ENCODE measurements around the gene STK11.
A peak's percentile ranks its signal among the peaks of the same experiment; 100 is the strongest.

STK11 gene

DNA sequence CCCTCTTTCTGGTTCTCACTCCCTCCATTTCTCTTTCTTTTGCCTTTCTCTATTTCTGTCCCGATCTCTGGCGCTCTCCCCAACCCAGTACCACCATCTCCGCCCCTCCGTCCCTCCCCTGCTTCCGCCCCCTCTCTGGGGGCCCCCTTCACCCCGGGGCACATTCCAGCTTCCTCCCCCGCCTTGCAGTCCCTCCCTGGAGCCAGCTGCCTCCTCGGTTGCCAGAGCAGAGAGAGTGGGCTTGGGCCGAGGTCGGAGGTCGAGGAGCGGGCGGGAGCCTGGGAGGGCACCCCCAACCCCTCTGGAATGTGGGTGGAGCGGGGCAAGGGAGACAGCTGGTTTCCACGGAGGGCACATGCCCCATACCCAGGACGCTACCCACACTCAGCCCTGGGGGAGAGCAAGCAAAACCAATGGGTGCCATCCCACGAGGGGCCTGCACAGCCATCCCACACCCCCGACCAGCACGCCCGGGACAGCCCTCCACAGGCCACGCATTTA, 57.1 kb downstream of the STK11 start:
- no peak for DNase-seq

DNA sequence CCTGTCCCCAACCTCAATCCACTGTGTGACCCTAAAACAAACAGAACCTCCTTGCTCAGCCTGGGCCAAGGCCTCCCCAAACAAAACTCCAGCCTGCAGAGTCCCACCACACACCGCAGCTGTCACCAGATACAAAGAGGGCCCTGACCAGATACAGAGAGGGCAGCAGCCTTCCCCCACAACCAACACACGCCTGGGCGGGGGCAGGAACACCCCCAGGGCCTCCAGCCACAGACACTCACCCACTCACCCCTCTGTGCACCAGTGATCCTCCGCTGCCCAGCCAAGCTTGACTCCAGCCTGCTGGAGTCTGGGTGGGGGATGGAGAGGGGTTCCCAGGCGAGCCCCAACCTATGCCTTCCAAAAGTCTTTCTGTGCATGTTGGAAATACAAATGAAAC, 57.6 kb downstream of the STK11 start:
- DNase-seq, result no peak

DNA sequence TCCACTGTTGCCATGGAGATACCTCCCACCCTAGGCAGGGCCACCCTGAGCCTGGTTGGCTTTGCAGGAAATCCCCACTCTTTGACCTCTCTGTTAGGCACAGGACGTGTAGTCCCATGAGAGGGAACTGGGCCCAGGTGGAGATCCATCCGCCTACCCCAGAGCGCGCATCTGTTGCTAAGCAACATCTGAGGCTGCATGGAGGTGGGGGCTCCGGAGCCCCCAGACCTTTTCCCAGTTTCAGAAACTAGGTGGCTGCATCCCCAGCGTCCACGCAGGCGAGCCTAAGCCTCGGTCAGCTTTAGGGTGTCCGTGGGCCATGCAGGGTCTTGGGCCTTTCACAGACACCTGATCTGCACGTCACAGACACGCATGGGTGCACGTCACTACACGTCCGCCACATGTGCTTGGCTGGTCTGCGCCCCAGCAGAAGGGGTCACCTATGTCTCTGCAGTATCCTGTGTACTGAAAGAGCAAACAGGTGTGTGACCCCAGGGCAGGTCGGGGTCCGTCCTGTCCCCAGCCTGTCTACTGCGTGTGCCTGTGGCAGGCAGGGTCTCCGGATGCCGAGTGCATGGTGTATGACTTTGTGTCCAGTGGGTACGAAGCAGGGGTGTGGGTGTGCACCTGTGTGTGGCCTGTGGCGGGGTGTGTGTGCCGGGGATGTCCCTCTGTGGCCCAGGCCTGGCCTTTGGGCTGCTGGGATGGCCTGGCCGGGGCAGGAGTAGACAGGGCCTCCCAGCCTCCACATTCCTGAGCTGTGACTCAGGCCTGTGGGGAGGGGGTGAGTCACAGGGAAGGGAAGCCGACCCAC, 59.4 kb downstream of the STK11 start:
- peak in 1 of 14 donors; percentile 45 for DNase-seq

DNA sequence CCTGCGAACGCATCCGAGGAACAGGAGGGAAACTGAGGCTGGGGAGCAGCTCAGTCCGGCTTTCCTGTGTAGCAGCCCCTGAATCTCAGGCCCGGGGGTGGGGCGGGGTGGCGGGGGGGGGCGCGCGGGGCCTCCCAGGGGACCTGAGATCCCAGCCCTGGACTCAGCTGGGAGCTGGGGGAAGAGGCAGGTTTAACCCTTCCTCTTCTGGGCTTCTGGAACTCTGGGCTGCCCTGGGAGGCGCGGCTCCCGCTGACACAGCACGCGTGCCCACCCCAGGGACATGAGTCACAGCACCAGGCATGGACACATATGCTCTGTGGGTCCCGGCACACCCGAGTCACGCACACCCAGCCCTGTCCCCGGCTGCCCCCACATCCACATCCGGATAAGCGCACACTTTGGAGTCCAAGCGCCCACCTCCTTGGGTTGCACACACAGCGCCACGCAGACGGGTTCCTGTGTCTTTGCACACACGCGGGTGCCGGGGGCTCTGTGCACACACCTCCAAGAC, 60.1 kb downstream of the STK11 start:
- DNase-seq, result peak in 1 of 14 donors; percentile 53

DNA sequence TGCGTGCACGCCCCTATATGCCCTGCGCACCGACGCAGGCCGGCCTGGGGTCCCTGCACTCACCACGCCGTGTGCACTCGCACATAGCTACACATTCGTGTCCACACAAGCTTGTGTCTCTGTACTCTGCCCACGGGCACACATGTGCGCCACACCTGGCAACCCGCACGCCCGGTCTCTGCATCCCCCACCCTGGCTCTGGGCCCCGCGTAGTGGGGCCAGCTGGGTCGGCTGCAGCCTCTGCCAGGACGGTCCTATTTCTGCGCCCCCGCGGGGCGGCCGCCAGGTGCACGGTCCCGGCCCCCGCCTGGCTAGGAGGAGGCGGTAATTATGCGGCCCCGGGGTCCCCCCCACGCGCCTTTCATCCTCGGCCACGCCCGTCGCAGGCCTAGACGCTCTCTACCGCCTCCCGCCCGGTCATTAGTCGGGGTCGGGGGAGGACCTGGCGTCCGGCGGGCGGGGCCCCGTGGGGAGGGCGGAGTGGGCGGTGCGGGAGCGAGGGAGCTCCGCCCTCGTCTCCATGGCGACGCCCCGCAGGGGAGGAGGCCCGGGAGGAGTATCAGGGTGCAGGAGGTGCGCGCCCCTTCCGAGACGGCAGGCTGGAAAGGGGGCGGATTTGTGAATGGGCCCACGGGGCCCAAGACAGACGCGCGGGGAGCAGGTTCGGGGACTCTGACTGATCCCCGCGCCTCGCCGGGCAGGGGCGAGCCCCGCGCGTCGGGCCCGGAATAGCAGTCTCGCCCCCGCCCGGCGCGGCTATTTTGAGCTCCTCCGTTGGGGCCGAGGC, 60.7 kb downstream of the STK11 start:
- peak in 10 of 14 donors; percentile 36 to 82 (median 64) for DNase-seq

DNA sequence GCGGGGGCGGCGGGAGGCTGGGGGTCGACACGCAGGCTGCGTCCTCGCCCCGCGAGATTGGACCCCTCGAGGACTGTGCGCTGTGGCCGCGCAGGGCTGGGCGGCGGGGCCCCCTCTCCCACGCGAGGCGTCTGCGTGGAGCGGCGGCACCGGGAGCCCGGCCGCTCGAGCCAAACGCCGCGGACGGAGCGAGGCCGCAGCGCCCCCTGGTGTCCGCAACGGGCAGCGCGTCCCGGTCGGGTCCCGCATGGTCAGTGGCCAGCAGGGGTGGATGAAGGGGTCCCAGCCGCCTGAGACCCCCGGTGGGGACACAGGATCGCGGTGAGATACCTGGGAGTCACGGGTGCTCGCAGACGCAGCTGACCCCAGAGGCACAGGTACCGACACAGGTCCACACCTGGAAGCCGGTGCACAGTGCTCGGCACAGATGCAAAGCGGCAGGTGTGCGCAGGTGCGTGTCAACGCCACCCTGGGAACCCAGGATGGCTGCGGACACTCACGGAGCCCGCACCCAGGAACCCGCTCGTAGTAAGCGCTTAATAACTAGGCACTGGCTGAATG, 61.4 kb downstream of the STK11 start:
- DNase-seq, result peak; percentile 20 to 84 (median 66)

DNA sequence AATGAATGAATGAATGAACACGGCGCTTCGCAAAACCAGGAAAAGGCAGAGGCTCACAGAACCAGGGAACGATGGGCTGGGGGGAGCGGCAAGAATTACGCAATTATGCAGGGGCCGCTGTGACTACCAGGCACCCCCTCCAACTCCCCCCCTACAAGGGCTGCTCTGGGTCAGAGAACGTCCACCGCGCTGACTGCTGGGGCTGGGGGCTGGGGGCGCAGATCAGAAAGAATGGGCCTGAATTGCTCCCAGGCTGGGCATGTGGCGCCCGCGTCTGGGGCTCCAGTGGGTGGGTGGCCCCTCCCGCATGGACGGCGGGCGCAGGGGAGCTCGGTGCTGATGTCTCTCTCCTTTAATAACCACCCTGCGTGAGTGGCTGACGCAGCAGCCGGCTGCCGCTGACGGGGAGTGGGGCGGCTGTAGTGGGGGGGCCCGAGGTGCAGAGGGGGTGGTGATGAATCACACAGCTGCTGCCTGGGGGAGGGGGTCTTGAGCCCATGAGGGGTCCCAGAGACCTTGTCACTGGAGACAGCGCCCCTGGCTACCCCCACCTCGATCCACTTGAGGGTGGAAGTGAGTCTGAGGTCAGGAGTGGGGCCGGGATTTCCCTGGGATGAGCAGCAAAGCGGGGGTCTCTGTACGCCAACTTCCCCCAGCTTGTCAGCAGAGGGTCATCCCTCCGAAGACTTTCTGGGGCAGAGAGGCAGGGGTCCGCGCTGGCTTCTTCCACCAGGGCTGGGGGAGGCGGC, 62.1 kb downstream of the STK11 start:
- peak in 1 of 14 donors; percentile 60 for DNase-seq

DNA sequence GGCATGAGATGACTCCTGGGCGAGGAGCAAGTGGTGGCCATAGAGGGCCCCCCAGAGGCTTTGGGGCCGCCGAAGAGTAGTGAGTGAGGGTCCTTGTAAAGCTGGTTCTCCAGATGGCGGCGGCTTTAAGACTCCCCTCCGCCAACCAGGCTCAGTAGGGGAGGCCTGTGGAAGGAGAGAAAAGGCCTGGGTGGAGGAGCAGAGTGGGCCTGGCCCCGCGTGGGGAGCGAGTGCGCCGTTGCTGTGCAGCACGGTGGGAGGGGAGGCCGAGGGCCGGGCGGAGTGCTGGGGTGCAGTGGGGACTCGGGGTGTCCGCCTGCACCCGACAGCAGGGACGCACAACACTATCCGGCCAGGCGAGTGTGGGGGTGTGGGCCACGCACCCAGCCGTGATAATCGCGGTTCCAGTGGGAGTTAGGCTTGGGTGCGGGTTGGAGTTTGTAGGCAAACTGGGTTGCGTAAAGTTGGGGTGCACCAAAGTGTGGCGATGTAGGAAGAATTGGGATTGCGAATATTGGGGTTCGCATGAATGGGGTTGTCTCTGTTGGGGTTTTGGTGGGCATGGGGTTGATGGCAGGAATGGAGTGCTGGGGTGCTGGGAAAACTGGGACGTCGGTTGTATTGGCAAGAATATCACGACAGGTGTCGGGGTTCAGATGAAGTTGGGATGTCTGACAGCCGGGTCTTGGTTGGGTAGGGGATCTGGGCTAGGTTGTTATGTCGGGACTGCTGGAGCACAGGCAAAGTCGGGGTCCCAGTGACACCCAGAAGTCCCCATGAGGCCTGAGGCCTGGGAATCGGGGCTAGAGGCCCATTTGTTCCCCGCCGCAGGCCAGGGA, 62.9 kb downstream of the STK11 start:
- DNase-seq, result peak in 2 of 14 donors; percentile 46 to 66

DNA sequence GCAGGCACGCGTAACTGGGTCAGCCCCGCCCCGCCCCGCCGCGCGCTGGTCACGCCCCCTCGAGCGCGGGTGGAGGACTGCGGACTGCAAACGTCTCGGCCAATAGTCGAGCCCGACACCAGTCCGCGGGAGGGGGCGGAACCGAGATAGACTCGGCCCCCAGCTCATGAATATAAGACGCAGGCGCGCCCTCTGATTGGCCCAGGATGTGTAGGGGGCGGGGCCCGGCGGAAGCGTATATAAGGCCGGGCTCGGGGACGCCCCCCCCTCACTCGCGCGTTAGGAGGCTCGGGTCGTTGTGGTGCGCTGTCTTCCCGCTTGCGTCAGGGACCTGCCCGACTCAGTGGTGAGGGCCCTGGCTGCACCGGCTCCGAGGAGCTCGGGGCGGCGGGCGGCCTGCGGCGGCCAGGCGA, 63.5 kb downstream of the STK11 start, which contains the start of gene CIRBP:
CIRBP (plus strand) TSS at position 268 of the 413 bp plus-strand sequence. CDS start 1,602 bp downstream, outside the sequence.
- peak; percentile 85 to 99 (median 96) for DNase-seq

DNA sequence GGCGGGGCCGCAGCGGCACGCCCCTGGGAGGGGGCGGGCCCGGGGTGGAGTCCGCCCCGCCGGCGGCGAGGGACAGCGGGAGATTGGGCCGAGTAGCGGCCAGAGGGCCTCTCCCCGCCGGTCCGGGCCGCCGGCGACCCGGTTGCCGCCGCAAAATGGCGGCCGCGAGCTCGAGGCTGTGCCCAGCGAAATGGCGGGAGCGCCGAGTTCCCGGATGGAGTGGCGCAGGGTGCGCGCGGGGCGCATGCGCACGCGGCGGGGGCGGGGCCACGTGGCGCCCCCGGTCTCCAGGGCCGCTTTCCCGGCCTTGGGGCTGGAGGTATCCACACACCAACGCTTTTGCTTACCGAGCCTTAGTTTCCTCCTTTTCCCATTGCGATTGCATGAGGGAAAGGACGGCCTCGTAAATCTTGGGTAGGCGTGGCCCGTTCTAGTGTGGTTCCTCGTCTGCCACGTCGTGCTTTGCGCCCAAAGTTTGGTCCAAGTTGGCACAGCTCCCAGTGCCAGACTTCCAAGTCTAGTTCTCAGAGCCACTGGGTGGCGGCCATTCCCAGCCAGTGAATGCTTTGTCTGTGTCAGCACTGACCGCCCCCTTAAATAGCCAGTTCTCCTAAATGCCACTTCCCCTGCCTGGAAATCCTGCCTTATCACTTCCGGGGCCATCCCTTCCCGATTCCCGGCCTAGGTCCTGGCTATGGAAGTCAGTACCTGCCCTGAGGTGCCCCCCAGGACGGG, 64.1 kb downstream of the STK11 start:
- peak in 13 of 14 donors; percentile 39 to 93 (median 81) for DNase-seq

DNA sequence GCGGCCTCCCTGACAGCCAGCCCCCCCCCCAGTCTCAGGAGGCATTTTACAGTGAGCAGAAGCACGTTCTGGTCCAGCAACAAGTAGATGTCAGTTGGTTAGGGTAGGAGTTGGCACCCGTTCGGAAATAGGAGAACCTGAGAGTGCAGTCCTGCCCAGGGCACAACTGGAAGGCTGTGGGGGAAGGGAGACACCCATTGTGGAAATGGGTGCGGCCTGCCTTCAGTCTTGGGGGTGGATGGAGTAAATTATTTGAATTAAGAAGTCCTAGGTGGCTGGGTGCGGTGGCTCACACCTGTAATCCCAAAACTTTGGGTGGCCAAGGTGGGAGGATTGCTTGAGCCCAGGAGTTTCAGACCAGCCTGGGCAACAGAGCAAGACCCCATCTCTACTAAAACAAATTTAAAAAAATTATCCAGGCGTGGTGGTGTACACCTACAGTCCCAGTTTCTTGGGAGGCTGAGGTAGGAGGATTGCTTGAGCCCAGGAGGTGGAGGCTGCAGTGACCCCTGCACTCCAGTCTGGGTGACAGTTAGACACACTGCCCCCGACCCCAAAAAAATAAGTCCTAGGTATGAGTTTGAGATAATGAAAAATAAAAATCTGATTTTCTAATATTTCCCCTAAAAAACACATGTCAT, 64.8 kb downstream of the STK11 start:
- DNase-seq, result no peak

DNA sequence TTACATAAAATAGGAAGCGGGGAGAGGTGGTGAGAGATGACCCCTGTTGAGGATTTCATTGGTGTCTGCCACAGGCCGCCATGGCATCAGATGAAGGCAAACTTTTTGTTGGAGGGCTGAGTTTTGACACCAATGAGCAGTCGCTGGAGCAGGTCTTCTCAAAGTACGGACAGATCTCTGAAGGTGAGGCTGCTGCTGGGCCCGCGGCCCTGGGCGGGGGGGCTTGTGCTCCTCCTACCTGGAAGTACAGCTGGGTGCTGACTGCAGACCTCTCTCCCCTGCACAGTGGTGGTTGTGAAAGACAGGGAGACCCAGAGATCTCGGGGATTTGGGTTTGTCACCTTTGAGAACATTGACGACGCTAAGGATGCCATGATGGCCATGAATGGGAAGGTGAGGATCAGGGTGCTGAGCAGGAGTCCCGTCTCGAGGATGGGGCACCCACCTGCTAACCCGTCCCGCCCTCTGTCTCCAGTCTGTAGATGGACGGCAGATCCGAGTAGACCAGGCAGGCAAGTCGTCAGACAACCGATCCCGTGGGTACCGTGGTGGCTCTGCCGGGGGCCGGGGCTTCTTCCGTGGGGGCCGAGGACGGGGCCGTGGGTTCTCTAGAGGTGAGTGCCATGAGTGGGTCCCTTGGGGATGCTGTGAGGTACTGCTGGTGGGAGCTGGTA, 65.4 kb downstream of the STK11 start:
- no peak for DNase-seq

DNA sequence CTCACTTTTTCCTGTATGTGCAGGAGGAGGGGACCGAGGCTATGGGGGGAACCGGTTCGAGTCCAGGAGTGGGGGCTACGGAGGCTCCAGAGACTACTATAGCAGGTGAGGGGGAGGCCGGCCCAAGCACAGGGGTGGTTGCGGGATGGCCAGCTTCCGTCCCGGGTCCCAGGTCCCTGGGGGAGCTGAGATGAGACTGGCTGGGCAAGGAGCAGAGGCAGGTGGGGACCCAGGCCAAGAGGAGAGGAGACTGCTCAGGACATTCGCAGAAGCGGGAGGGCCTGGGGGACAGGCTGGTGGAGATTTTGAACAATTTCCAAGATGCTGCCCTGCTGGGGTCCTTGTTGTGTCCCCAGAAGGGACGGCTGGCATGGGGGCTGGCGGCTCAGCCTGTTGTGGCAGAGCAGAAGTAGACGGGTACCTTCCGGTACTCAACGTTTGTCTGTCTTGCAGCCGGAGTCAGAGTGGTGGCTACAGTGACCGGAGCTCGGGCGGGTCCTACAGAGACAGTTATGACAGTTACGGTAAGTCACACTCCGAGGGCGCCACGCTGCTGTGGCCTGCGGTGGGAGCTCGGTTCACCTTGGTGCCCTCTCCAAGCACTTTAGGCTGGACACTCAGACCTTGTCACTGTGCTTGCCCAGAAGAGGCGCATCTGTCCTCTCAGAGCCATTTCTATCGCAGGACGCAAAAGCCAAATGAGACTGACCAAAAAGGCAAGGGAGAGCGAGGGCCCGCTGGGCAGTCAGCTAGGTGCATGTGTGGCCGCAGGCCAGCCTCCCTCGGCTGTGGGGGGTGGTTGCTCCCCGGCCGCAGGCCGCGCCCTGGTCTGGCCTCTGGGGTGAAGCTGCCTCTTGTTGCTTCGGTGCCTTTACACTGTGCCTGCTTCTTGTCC, 66.2 kb downstream of the STK11 start:
- DNase-seq, result peak in 2 of 14 donors; percentile 17 to 40

DNA sequence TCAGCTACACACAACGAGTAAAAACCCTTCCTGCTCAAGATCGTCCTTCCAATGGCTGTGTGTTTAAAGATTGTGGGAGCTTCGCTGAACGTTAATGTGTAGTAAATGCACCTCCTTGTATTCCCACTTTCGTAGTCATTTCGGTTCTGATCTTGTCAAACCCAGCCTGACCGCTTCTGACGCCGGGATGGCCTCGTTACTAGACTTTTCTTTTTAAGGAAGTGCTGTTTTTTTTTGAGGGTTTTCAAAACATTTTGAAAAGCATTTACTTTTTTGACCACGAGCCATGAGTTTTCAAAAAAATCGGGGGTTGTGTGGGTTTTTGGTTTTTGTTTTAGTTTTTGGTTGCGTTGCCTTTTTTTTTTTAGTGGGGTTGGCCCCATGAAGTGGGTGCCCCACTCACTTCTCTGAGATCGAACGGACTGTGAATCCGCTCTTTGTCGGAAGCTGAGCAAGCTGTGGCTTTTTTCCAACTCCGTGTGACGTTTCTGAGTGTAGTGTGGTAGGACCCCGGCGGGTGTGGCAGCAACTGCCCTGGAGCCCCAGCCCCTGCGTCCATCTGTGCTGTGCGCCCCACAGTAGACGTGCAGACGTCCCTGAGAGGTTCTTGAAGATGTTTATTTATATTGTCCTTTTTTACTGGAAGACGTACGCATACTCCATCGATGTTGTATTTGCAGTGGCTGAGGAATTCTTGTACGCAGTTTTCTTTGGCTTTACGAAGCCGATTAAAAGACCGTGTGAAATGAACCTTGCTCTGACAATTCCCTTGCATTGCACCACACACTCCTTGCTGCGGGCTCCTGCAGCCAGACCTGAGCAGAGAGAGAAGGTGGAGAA, 67.1 kb downstream of the STK11 start:
- DNase-seq, result peak in 1 of 14 donors; percentile 14

DNA sequence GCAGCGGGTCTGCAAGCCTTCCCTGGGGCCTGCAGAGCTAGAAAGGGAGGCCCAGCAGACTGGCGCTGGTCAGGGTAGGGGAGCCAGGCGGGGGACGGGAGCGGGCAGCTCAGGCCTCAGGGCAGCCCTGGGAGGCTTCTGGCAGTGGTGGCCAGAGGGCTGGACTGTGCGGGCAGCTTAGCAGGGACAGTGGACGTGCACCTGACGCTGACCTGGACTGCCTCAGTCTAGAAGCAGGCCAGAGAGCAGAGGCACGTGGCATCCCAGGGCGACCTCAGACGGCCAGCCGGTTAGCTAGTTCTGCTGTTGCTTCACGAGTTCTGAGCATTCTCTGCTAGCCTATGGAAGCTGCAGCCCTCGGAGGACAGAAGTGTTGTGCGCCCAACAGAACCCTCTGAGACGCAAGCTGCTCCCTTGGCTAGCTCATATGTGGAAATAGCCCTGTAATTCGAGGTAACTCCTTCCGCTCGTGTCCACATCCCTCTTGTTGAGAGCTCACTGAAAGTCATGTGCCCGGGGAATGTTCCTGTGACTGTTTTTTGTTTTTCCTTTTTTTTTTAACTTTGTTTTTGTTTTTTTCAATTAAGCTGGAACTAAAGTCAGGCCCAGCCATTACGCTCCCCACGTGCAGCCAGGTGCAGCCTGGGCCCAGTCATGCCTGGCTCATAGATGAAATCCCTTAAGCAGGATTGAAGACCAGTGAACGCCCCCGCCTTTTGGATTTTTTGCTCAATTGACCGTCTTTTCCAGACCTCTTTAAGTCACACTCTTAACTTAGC, 67.9 kb downstream of the STK11 start:
- DNase-seq, result no peak
